HEK293T (cell line): ENCODE measurements around the gene SLC6A11.

Experiments used
- CTCF ChIA-PET: fragments of 350-600 bp; formaldehyde crosslinking; extraction: SDS; loops from one replicate; lab custom pipeline; 2021; ENCODE audit warnings: antibody characterized with exemption, inconsistent platforms; lab: Yijun Ruan, JAX
- POLR2A ChIA-PET: fragments of 350-600 bp; formaldehyde crosslinking; extraction: SDS; loops from one replicate; lab custom pipeline; 2020; ENCODE audit warnings: antibody characterized with exemption, inconsistent platforms; lab: Yijun Ruan, JAX
- DNase-seq: peaks from one replicate; pipeline ENCODE4 v3.0.0; 2012; ENCODE audit warnings: mixed read lengths; ENCODE audit errors: extremely low spot score
- ARNT ChIP-seq: fragments of 450-650 bp; IDR thresholded peaks from 2 replicates; pipeline ENCODE4 v1.6.1; 2017; ENCODE audit warnings: mild to moderate bottlenecking
- BHLHE40 ChIP-seq: fragments of 450-650 bp; IDR thresholded peaks from 2 replicates; pipeline ENCODE4 v1.6.1; 2016; ENCODE audit warnings: mild to moderate bottlenecking, moderate library complexity, borderline replicate concordance
- CTBP1 ChIP-seq: fragments of 450-650 bp; IDR thresholded peaks from 2 replicates; pipeline ENCODE4 v1.6.1; 2016; ENCODE audit warnings: borderline replicate concordance
- ELF4 ChIP-seq: fragments of 450-650 bp; IDR thresholded peaks from 2 replicates; pipeline ENCODE4 v1.6.1; 2017; ENCODE audit warnings: antibody characterized with exemption
- FOXA1 ChIP-seq: fragments of 450-650 bp; IDR thresholded peaks from 2 replicates; pipeline ENCODE4 v1.6.1; 2016; ENCODE audit warnings: mild to moderate bottlenecking
- FOXK2 ChIP-seq: fragments of 450-650 bp; IDR thresholded peaks from 2 replicates; pipeline ENCODE4 v1.6.1; 2016; ENCODE audit warnings: mild to moderate bottlenecking
- FOXM1 ChIP-seq: fragments of 450-650 bp; IDR thresholded peaks from 2 replicates; pipeline ENCODE4 v1.6.1; 2017; ENCODE audit warnings: mild to moderate bottlenecking, borderline replicate concordance
- HDGF ChIP-seq: fragments of 450-650 bp; IDR thresholded peaks from 2 replicates; pipeline ENCODE4 v1.6.1; 2017; ENCODE audit warnings: antibody characterized with exemption, borderline replicate concordance
- L3MBTL2 ChIP-seq: fragments of 450-650 bp; conservative IDR thresholded peaks from 2 replicates; pipeline ENCODE4 v1.6.1; 2016; ENCODE audit warnings: mild to moderate bottlenecking
- LEF1 ChIP-seq: fragments of 450-650 bp; IDR thresholded peaks from 2 replicates; pipeline ENCODE4 v1.6.1; 2017; ENCODE audit warnings: mild to moderate bottlenecking, borderline replicate concordance
- NFRKB ChIP-seq: fragments of 450-650 bp; IDR thresholded peaks from 2 replicates; pipeline ENCODE4 v1.6.1; 2016; ENCODE audit warnings: mild to moderate bottlenecking, moderate library complexity
- PKNOX1 ChIP-seq: fragments of 450-650 bp; IDR thresholded peaks from 2 replicates; pipeline ENCODE4 v1.6.1; 2016
- SP1 ChIP-seq: fragments of 450-650 bp; IDR thresholded peaks from 2 replicates; pipeline ENCODE4 v1.6.1; 2017
- SUZ12 ChIP-seq: fragments of 450-650 bp; IDR thresholded peaks from 2 replicates; pipeline ENCODE4 v1.6.1; 2016; ENCODE audit warnings: mild to moderate bottlenecking
- TARDBP ChIP-seq: fragments of 450-650 bp; IDR thresholded peaks from 2 replicates; pipeline ENCODE4 v1.6.1; 2016
- ZNF384 ChIP-seq: fragments of 450-650 bp; IDR thresholded peaks from 2 replicates; pipeline ENCODE4 v1.6.1; 2016

Gene SLC6A11

GRCh38 chr3:10813425-10813824 is 2.6 kb upstream of the SLC6A11 start:
- CTCF ChIA-PET: interaction anchor here (1.7 kb wide), 1 partner anchor 41 kb away, joined by 4 read pairs; no protein-coding TSS in a partner anchor
- no peak for TF ChIP-seq TARDBP
- no peak for TF ChIP-seq FOXA1
- no peak for TF ChIP-seq HDGF
- no peak for TF ChIP-seq SP1
- TF ChIP-seq ELF4: no peak
- no peak for DNase-seq
- POLR2A ChIA-PET: no interaction called here

GRCh38 chr3:10814623-10815022 is 1.4 kb upstream of the SLC6A11 start:
- CTCF ChIA-PET: interaction anchor here (1.7 kb wide), 1 partner anchor 42 kb away, joined by 4 read pairs; no protein-coding TSS in a partner anchor
- TF ChIP-seq NFRKB (no peak), SP1 (no peak), HDGF (no peak), FOXA1 (no peak), CTBP1 (no peak), ZNF384 (no peak), FOXM1 (no peak), SUZ12 (no peak), BHLHE40 (no peak), FOXK2 (no peak), PKNOX1 (no peak), LEF1 (no peak), TARDBP (no peak), L3MBTL2 (no peak)
- POLR2A ChIA-PET: no interaction called here
- DNase-seq: no peak

DNA sequence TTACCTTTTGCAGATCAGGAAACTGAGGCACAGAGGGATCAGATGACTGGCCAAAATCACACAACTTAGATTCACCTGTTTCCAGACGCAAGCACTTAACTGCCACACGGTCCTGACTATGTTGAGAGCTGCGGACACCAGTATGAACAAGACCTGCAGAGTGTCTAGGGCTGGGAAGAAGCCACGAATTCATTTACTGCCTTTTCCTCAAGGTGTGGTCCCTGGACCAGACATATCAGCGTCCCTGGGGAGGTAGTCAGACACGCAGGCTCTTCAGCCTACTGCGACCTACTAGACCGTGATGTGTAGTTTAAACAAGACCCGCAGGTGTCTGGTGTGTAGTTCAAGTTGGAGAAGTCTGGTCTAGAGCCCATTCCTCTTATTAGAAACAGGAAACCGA is 541 bp upstream of the SLC6A11 start:
- CTCF ChIA-PET: no interaction called here
- DNase-seq: no peak
- POLR2A ChIA-PET: no interaction called here
- TF ChIP-seq FOXA1: no peak
- TF ChIP-seq L3MBTL2: no peak
- TF ChIP-seq ARNT: no peak
- TF ChIP-seq ELF4: no peak
- TF ChIP-seq NFRKB: no peak
- TF ChIP-seq TARDBP: no peak
- no peak for TF ChIP-seq HDGF
- TF ChIP-seq PKNOX1: no peak
- no peak for TF ChIP-seq CTBP1
- no peak for TF ChIP-seq BHLHE40
- no peak for TF ChIP-seq ZNF384
- TF ChIP-seq FOXM1: no peak
- no peak for TF ChIP-seq LEF1
- no peak for TF ChIP-seq SP1
- TF ChIP-seq SUZ12: no peak
- no peak for TF ChIP-seq FOXK2

DNA sequence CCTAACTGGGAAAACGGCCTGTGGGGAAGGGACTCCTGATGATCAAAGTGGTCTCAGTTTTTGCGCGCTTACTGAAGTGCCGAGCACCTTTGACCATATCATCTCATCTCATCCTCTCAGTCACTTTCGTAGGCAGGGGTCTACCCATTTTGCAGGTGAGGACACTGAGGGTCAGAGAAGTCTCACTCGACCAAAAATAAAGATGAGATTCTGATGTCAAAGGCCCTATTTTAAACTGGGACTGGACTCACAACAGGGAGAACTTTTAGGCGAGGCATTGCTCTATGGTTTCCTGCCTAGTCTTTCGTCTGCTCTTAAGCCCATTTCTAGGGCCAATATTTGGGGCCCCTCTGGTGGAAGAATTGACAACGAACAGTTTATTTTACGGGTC is 830 bp downstream of the SLC6A11 start:
- ChIA-PET CTCF (no interaction called here), POLR2A (interaction anchor here (1.0 kb wide), 1 partner anchor 19 kb away, joined by 3 read pairs; no protein-coding TSS in a partner anchor)
- TF ChIP-seq HDGF (no peak), ELF4 (no peak), FOXM1 (no peak), SUZ12 (no peak), SP1 (no peak), L3MBTL2 (no peak), LEF1 (no peak)
- DNase-seq: no peak

- no peak for DNase-seq
- TF ChIP-seq FOXK2 (no peak), FOXA1 (no peak), FOXM1 (no peak), BHLHE40 (no peak), ARNT (no peak), SP1 (no peak), ELF4 (no peak), PKNOX1 (no peak), ZNF384 (no peak), CTBP1 (no peak), HDGF (no peak), TARDBP (no peak), L3MBTL2 (no peak), SUZ12 (no peak)
- CTCF ChIA-PET: no interaction called here
- POLR2A ChIA-PET: no interaction called here
These were observed 1.5 kb downstream of the SLC6A11 start for GRCh38 chr3:10817506-10817905.

GRCh38 chr3:10822055-10822454 is 6.0 kb downstream of the SLC6A11 start:
- no peak for TF ChIP-seq SP1
- TF ChIP-seq NFRKB: no peak
- no peak for TF ChIP-seq FOXM1
- no peak for TF ChIP-seq ELF4
- TF ChIP-seq CTBP1: no peak
- TF ChIP-seq LEF1: no peak
- no peak for TF ChIP-seq HDGF
- no peak for TF ChIP-seq ZNF384
- no peak for TF ChIP-seq PKNOX1
- TF ChIP-seq BHLHE40: no peak
- POLR2A ChIA-PET: no interaction called here
- DNase-seq: no peak
- CTCF ChIA-PET: no interaction called here
